Esophagus mucosa (tissue), 1 donor: Measurements from ENCODE around the gene DDX39B. TPM values are rescaled to one million over a fixed set of nuclear protein-coding genes. Genes with fewer than 3 reads are reported as not detected.

Source experiments
- total RNA-seq: library from RNA; stranded (reverse); gene quantifications from one replicate; pipeline ENCODE4 v1.2.4, GENCODE V29; 2023
- donor health status: DM: yes; HTN: yes; CAD: no.

The DDX39B gene
- total RNA-seq, 1 donor from 2014 or later, result 174 TPM

Other genes starting within 250 kb of the DDX39B start
- 105 TPM for gene HLA-B, start 184.8 kb downstream of the DDX39B start, total RNA-seq
- gene MICA, start 138.4 kb downstream of the DDX39B start, total RNA-seq, result 11.0 TPM
- gene MICB, start 43.9 kb downstream of the DDX39B start, total RNA-seq, result 0.92 TPM
- not detected for gene MCCD1, start 13.0 kb downstream of the DDX39B start, total RNA-seq
- not detected for gene ATP6V1G2, start 4.6 kb upstream of the DDX39B start, total RNA-seq
- 13.9 TPM for gene NFKBIL1, start 5.6 kb upstream of the DDX39B start, total RNA-seq
- not detected for gene LTA, start 30.3 kb upstream of the DDX39B start, total RNA-seq
- gene TNF, start 33.6 kb upstream of the DDX39B start, total RNA-seq, result 0.24 TPM
- gene LTB, start 40.4 kb upstream of the DDX39B start, total RNA-seq, result 1.1 TPM
- gene LST1, start 44.3 kb upstream of the DDX39B start, total RNA-seq, result 2.4 TPM
- 0.28 TPM for gene NCR3, start 51.0 kb upstream of the DDX39B start, total RNA-seq
- 3.3 TPM for gene AIF1, start 73.2 kb upstream of the DDX39B start, total RNA-seq
- 103 TPM for gene PRRC2A, start 78.7 kb upstream of the DDX39B start, total RNA-seq
- gene BAG6, start 110.7 kb upstream of the DDX39B start, total RNA-seq, result 143 TPM
- gene APOM, start 113.9 kb upstream of the DDX39B start, total RNA-seq, result 1.6 TPM
- gene C6orf47, start 118.8 kb upstream of the DDX39B start, total RNA-seq, result 18.1 TPM
- 8.2 TPM for gene GPANK1, start 123.0 kb upstream of the DDX39B start, total RNA-seq
- gene CSNK2B, start 124.1 kb upstream of the DDX39B start, total RNA-seq, result 108 TPM
- 2.6 TPM for gene LY6G5B, start 128.0 kb upstream of the DDX39B start, total RNA-seq
- 0.72 TPM for gene LY6G5C, start 139.1 kb upstream of the DDX39B start, total RNA-seq
- 28.3 TPM for gene ABHD16A, start 161.3 kb upstream of the DDX39B start, total RNA-seq
- not detected for gene LY6G6F, start 164.9 kb upstream of the DDX39B start, total RNA-seq
- gene LY6G6D, start 173.3 kb upstream of the DDX39B start, total RNA-seq, result not detected
- gene LY6G6C, start 179.7 kb upstream of the DDX39B start, total RNA-seq, result 10.8 TPM
- gene MPIG6B, start 181.4 kb upstream of the DDX39B start, total RNA-seq, result 1.1 TPM
- gene DDAH2, start 187.3 kb upstream of the DDX39B start, total RNA-seq, result 15.3 TPM
- gene CLIC1, start 194.5 kb upstream of the DDX39B start, total RNA-seq, result 372 TPM
- 12.0 TPM for gene MSH5, start 198.0 kb upstream of the DDX39B start, total RNA-seq
- gene SAPCD1, start 220.7 kb upstream of the DDX39B start, total RNA-seq, result 0.64 TPM
- gene VWA7, start 235.3 kb upstream of the DDX39B start, total RNA-seq, result 1.6 TPM